BLaER1 treated with 17β-estradiol and CSF1 and Interleukin-3, amounts not matched to agents 10 nM and 100 nM (cell line): Measurements from ENCODE around the gene PSEN1.
"Not testable (repeated sequence)": the region's sequence is repeated elsewhere in the genome, so short reads cannot be mapped to it uniquely, and the experiment has no call there.

Experiments
- H3K27ac ChIP-seq, 11 experiments: shearing (Covaris generic); formaldehyde crosslinking; 2 replicates each; pipeline ENCODE4 v1.8.1; 2022
- H3K27me3 ChIP-seq, 11 experiments: shearing (Covaris generic); formaldehyde crosslinking; 2 replicates each; pipeline ENCODE4 v1.8.1; 2022
- H3K36me3 ChIP-seq, 11 experiments: shearing (Covaris generic); formaldehyde crosslinking; 2 replicates each; pipeline ENCODE4 v1.8.1; 2022
- H3K4me1 ChIP-seq, 10 experiments: shearing (Covaris generic); formaldehyde crosslinking; 2 replicates each; pipeline ENCODE4 v1.8.1; 2022
- H3K4me2 ChIP-seq, 11 experiments: shearing (Covaris generic); formaldehyde crosslinking; 2 replicates each; pipeline ENCODE4 v1.8.1; 2022
- H3K4me3 ChIP-seq, 10 experiments: shearing (Covaris generic); formaldehyde crosslinking; 2 replicates each; pipeline ENCODE4 v1.8.1; 2022
- H3K9ac ChIP-seq, 11 experiments: shearing (Covaris generic); formaldehyde crosslinking; 2 replicates each; pipeline ENCODE4 v1.8.1; 2022
- H3K9me3 ChIP-seq, 11 experiments: shearing (Covaris generic); formaldehyde crosslinking; replicated peaks in 1 of 11; 2 replicates each; pipeline ENCODE4 v1.8.1; 2022
- H4K20me1 ChIP-seq, 11 experiments: shearing (Covaris generic); formaldehyde crosslinking; 2 replicates each; pipeline ENCODE4 v1.8.1; 2022
- Cebpa-rat ChIP-seq, 11 experiments: shearing (Covaris generic); IDR thresholded peaks; 2 replicates each; pipeline ENCODE4 v1.8.1; 2022

PSEN1 gene

DNA sequence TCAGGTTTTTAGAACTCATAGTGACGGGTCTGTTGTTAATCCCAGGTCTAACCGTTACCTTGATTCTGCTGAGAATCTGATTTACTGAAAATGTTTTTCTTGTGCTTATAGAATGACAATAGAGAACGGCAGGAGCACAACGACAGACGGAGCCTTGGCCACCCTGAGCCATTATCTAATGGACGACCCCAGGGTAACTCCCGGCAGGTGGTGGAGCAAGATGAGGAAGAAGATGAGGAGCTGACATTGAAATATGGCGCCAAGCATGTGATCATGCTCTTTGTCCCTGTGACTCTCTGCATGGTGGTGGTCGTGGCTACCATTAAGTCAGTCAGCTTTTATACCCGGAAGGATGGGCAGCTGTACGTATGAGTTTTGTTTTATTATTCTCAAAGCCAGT, 34.4 kb downstream of the PSEN1 start:
- Histone ChIP-seq H3K27me3 (no peaks in the 10 kb centered on the region), H3K4me2 (no peak overlapping the region), H4K20me1 (peaks cover 0 to 77% (median 0%) of the 10 kb centered on the region in 11 experiments; a peak in 7 of 22 replicates), H3K9me3 (no peaks in the 10 kb centered on the region), H3K36me3 (peaks cover 66 to 100% (median 88%) of the 10 kb centered on the region in 11 experiments), H3K27ac (no peak overlapping the region), H3K4me1 (peaks cover 0 to under 1% (median 0%) of the 10 kb centered on the region in 10 experiments; a peak in 1 of 20 replicates), H3K9ac (no peak overlapping the region), H3K4me3 (no peak overlapping the region)
- no peak for TF ChIP-seq Cebpa-rat (IDR thresholded peaks at IDR 0.05)

GRCh38 chr14:73172500-73172899, 36.2 kb downstream of the PSEN1 start:
- Histone ChIP-seq H3K27me3 (no peaks in the 10 kb centered on the region), H3K36me3 (peaks cover 75 to 100% (median 95%) of the 10 kb centered on the region in 11 experiments), H4K20me1 (peaks cover 0 to 79% (median 0%) of the 10 kb centered on the region in 11 experiments; a peak in 7 of 22 replicates)

GRCh38 chr14:73173092-73173735, 36.9 kb downstream of the PSEN1 start:
- Histone ChIP-seq H4K20me1 (peaks cover 0 to 72% (median 0%) of the 10 kb centered on the region in 11 experiments; a peak in 7 of 22 replicates), H3K36me3 (peaks cover 75 to 100% (median 94%) of the 10 kb centered on the region in 11 experiments), H3K9ac (no peak overlapping the region), H3K4me1 (peaks cover 0 to 26% (median 2%) of the 10 kb centered on the region in 10 experiments; a peak in 10 of 20 replicates), H3K4me2 (no peak overlapping the region), H3K9me3 (no peaks in the 10 kb centered on the region), H3K4me3 (no peak overlapping the region), H3K27me3 (no peaks in the 10 kb centered on the region), H3K27ac (no peak overlapping the region)
- TF ChIP-seq Cebpa-rat (IDR thresholded peaks at IDR 0.05), result no peak

More at GRCh38 chr14:73172500-73172899, 36.2 kb downstream of the PSEN1 start:
- no peak overlapping the region for H3K4me2 ChIP-seq
- no peak overlapping the region for H3K4me3 ChIP-seq
- H3K4me1 ChIP-seq, result peaks cover 0 to 18% (median 2%) of the 10 kb centered on the region in 10 experiments; a peak in 10 of 20 replicates
- no peak for TF ChIP-seq Cebpa-rat (IDR thresholded peaks at IDR 0.05)
- H3K27ac ChIP-seq, result no peak overlapping the region
- no peak overlapping the region for H3K9ac ChIP-seq
- H3K9me3 ChIP-seq, result no peaks in the 10 kb centered on the region

GRCh38 chr14:73176685-73177084, 40.4 kb downstream of the PSEN1 start:
- peaks cover 0 to 57% (median 13%) of the 10 kb centered on the region in 10 experiments; a peak in 11 of 20 replicates for H3K4me1 ChIP-seq
- H3K36me3 ChIP-seq, result peaks cover 75 to 100% (median 90%) of the 10 kb centered on the region in 11 experiments
- peak overlapping the region in 4 of 11 experiments; percentile 3 to 33 (median 19); a peak in 2 of 22 replicates for H3K27ac ChIP-seq
- no peaks in the 10 kb centered on the region for H3K27me3 ChIP-seq
- no peak overlapping the region for H3K4me3 ChIP-seq
- peaks cover 0 to 48% (median 0%) of the 10 kb centered on the region in 11 experiments; a peak in 5 of 22 replicates for H4K20me1 ChIP-seq
- peak in 4 of 11 experiments; percentile 8 to 16 (median 12); a peak in 1 of 22 replicates for TF ChIP-seq Cebpa-rat (IDR thresholded peaks at IDR 0.05)
- no peak overlapping the region for H3K9ac ChIP-seq
- no peaks in the 10 kb centered on the region for H3K9me3 ChIP-seq
- H3K4me2 ChIP-seq, result peak overlapping the region in 5 of 11 experiments; percentile 4 to 43 (median 11); a peak in 7 of 22 replicates

DNA sequence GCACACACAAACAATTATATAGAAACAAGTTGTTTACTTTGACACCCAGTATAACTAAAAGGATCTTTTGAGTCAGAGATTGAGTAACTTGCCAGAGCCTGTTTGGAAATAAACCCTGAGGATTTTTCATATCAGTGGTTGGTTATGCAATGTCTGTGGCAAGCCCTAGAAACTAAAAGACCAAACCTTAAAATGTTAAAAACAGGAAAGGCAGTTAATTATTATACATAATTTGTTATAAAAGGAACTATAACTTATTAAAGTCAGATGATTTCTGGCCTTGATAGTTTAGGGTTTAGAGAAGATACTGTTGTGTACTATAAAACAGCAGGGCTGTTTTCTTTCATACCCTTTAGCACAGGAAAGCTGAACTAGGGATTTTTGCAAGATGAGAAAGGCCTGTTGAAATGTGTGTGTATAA, 44.1 kb downstream of the PSEN1 start:
- Histone ChIP-seq H3K9ac (peak overlapping the region in 5 of 11 experiments; percentile 20 to 48 (median 42); a peak in 7 of 22 replicates), H3K27ac (peak overlapping the region; percentile 22 to 83 (median 61); a peak in 18 of 22 replicates), H4K20me1 (peaks cover 0 to 27% (median 0%) of the 10 kb centered on the region in 11 experiments; a peak in 3 of 22 replicates), H3K4me1 (peaks cover 0 to 57% (median 13%) of the 10 kb centered on the region in 10 experiments; a peak in 11 of 20 replicates), H3K4me3 (no peak overlapping the region), H3K36me3 (peaks cover 55 to 80% (median 72%) of the 10 kb centered on the region in 11 experiments), H3K9me3 (peaks cover 0 to 5% (median 0%) of the 10 kb centered on the region in 11 experiments; a peak in 4 of 22 replicates), H3K27me3 (no peaks in the 10 kb centered on the region), H3K4me2 (peak overlapping the region in 6 of 11 experiments; percentile 18 to 51 (median 34); a peak in 10 of 22 replicates)
- peak in 3 of 11 experiments; percentile 24 to 63 (median 53); a peak in 4 of 22 replicates for TF ChIP-seq Cebpa-rat (IDR thresholded peaks at IDR 0.05)

GRCh38 chr14:73180969-73181368, 44.7 kb downstream of the PSEN1 start:
- H3K4me2 ChIP-seq, result peak overlapping the region in 1 of 11 experiments; percentile 32; a peak in 2 of 22 replicates
- not testable (repeated sequence) for H3K27me3 ChIP-seq, H3K4me3 ChIP-seq, H3K9ac ChIP-seq, H3K9me3 ChIP-seq
- H3K36me3 ChIP-seq, result peaks cover 60 to 80% (median 73%) of the 10 kb centered on the region in 11 experiments
- H3K4me1 ChIP-seq, result peaks cover 0 to 54% (median 13%) of the 10 kb centered on the region in 10 experiments; a peak in 11 of 20 replicates
- peaks cover 0 to 21% (median 0%) of the 10 kb centered on the region in 11 experiments; a peak in 3 of 22 replicates for H4K20me1 ChIP-seq
- H3K27ac ChIP-seq, result peak overlapping the region in 9 of 11 experiments; percentile 19 to 83 (median 68); a peak in 14 of 22 replicates

GRCh38 chr14:73188501-73188911, 52.2 kb downstream of the PSEN1 start:
- no peak for TF ChIP-seq Cebpa-rat (IDR thresholded peaks at IDR 0.05)
- no peak overlapping the region for H3K4me3 ChIP-seq
- H3K27me3 ChIP-seq, result no peaks in the 10 kb centered on the region
- no peak overlapping the region for H3K9ac ChIP-seq
- H3K9me3 ChIP-seq, result no peaks in the 10 kb centered on the region
- no peak overlapping the region for H3K27ac ChIP-seq
- peaks cover 57 to 82% (median 76%) of the 10 kb centered on the region in 11 experiments for H3K36me3 ChIP-seq
- H3K4me1 ChIP-seq, result no peaks in the 10 kb centered on the region
- H4K20me1 ChIP-seq, result peaks cover 0 to 58% (median 3%) of the 10 kb centered on the region in 11 experiments; a peak in 7 of 22 replicates
- H3K4me2 ChIP-seq, result no peak overlapping the region

- H3K4me2 ChIP-seq, result no peak overlapping the region
- no peak overlapping the region for H3K4me3 ChIP-seq
- no peaks in the 10 kb centered on the region for H3K4me1 ChIP-seq
- no peak overlapping the region for H3K9ac ChIP-seq
- peaks cover 0 to 58% (median 3%) of the 10 kb centered on the region in 11 experiments; a peak in 7 of 22 replicates for H4K20me1 ChIP-seq
- peaks cover 68 to 94% (median 87%) of the 10 kb centered on the region in 11 experiments for H3K36me3 ChIP-seq
- H3K27me3 ChIP-seq, result no peaks in the 10 kb centered on the region
- no peaks in the 10 kb centered on the region for H3K9me3 ChIP-seq
- no peak overlapping the region for H3K27ac ChIP-seq
- no peak for TF ChIP-seq Cebpa-rat (IDR thresholded peaks at IDR 0.05)
Observed at GRCh38 chr14:73189651-73190050, 53.3 kb downstream of the PSEN1 start.

DNA sequence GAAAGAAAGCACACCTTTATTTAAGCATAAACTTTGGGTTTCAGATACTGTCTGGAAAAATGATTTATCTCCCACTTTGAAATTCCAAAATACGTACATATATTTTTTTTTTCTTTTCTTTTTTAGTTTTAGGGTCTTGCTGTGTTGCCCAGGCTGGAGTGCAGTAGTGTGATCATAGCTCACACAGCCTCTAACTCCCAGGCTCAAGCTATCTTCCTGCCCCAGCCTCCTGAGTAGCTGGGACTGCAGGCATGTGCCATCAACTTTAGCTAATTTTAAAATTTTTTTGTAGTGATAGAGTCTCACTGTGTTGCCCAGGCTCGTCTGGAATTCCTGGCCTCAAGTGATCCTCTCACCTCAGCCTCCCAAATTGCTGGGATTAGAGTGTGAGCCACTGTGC, 55.1 kb downstream of the PSEN1 start:
- Histone ChIP-seq H3K4me2 (no peak overlapping the region), H3K27me3 (no peaks in the 10 kb centered on the region), H3K4me3 (no peak overlapping the region), H3K36me3 (peaks cover 82 to 100% (median 95%) of the 10 kb centered on the region in 11 experiments), H3K9me3 (no peaks in the 10 kb centered on the region), H3K9ac (no peak overlapping the region), H3K27ac (no peak overlapping the region), H4K20me1 (peaks cover 0 to 55% (median 3%) of the 10 kb centered on the region in 11 experiments; a peak in 7 of 22 replicates), H3K4me1 (no peaks in the 10 kb centered on the region)
- no peak for TF ChIP-seq Cebpa-rat (IDR thresholded peaks at IDR 0.05)

DNA sequence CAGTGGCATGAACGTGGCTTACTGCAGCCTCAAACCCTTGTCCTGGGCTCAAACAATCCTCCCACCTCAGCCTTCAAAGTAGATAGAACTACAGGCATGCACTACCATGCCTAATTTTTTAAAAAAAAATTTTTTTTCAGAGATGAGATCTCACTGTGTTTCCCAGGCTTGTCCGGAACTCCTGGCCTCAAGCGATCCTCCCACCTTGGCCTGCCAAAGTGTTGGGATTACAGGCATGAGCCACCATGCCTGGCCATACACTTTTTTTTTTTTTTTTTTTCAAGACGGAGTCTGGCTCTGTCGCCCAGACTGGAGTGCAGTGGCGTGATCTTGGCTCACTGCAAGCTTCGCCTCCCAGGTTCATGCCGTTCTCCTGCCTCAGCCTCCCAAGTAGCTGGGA, 58.0 kb downstream of the PSEN1 start:
- not testable (repeated sequence) for H3K9ac ChIP-seq, H3K4me3 ChIP-seq, H3K4me1 ChIP-seq, H3K4me2 ChIP-seq, H3K27ac ChIP-seq, H3K9me3 ChIP-seq, H3K27me3 ChIP-seq
- Histone ChIP-seq H3K36me3 (peaks cover 89 to 100% (median 96%) of the 10 kb centered on the region in 11 experiments), H4K20me1 (peaks cover 0 to 54% (median 0%) of the 10 kb centered on the region in 11 experiments; a peak in 6 of 22 replicates)
